ENCODE results near the gene NXPE3.

Gene NXPE3

DNA sequence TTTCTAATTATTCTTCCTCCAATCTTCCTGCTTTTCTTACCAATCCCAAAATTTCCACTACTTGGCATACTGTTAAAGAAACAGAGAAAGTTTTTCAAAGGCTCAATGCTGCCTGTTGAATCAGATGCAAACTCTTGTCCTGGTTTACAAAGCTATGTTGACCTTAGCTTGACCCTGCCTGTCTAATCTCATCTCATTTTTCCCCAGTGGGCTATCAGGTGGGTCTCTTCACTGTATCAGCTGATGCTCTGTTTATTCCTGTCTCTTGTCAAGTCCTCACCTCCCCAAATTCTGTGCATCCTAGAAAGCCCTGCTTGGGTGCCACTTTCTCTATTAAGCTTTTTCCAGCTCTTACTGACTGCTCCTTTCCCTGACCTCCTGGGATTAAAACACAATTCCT, 88.5 kb downstream of the NXPE3 start:
- Histone ChIP-seq H3K27me3 (ENCODE audit: control insufficient read depth, insufficient read depth, low read length) (no peaks in the 10 kb centered on the region), H3K4me3 (ENCODE audit: low read depth, low read length) (no peak overlapping the region), H3K27ac (ENCODE audit: low read depth, low read length) (no peak overlapping the region), H3K9ac (ENCODE audit: low read length) (no peak overlapping the region), H3K36me3 (ENCODE audit: control insufficient read depth, insufficient read depth, low read length) (no peaks in the 10 kb centered on the region), H3K4me1 (ENCODE audit: control insufficient read depth, insufficient read depth, low read length) (no peaks in the 10 kb centered on the region), H3K9me3 (ENCODE audit: control insufficient read depth, insufficient read depth, low read depth, low read length) (no peaks in the 10 kb centered on the region)

DNA sequence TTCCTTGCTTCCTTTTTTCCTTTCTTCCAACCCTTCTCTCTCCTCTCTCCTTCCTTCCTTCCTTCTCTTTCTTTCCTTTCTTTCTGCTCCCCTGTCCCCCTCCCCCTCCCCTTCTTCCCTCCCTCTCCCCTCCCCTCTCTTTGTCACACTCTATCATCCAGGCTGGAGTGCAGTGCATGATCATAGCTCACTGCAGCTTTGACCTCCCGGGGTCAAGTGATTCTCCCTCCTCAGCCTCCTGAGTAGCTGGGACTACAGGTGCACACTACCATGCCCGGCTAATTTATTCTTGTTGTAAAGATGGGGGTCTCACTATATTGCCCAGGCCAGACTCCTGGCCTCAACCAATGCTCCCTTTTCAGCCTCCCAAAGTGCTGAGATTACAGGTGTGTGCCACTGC, 89.0 kb downstream of the NXPE3 start:
- Histone ChIP-seq H3K36me3 (ENCODE audit: control insufficient read depth, insufficient read depth, low read length) (no peaks in the 10 kb centered on the region), H3K9me3 (ENCODE audit: control insufficient read depth, insufficient read depth, low read depth, low read length) (no peaks in the 10 kb centered on the region), H3K4me1 (ENCODE audit: control insufficient read depth, insufficient read depth, low read length) (no peaks in the 10 kb centered on the region)

DNA sequence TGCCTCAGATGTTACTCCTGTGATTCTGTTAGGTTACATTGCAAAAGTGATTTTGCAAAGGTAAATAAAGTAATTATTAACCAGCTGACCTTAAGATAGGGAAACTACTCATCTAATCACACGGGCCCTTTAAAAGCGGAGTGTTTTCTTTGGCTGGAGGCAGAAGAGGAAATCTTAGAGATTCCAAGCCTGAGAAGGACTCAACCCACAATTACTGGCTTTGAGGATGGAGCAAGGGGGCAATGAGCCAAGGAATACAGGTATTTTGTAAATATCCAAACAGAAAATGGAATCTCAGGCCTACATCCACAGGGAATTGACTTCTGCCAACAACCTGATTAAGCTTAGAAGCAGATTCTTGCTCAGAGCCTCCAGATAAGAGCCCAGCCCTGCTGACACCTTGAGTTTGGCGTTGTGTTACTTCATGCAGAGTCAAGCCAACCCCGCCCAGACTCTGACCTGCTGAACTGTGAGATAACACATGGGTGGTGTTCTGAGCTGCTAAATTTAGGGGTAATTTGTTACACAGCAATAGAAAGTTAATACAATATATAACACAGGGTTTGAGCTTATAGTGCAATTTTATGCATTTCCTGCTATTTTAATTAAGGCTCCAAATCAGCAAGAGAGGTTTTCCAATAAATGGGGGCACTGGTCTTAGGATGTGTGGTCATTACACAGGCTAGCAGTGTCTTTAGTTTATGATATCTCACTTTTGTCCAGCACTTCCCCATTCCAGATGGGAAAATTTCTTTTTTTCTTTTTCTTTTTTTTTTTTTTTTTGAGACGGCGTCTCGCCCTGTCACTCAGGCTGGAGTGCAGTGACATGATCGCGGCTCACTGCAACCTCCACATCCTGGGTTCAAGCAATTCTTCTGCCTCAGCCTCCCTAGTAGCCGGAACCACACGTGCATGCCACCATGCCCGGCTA, 89.8 kb downstream of the NXPE3 start:
- Histone ChIP-seq H3K9me3 (ENCODE audit: control insufficient read depth, insufficient read depth, low read depth, low read length) (no peaks in the 10 kb centered on the region), H3K9ac (ENCODE audit: low read length) (no peak overlapping the region), H3K4me1 (ENCODE audit: control insufficient read depth, insufficient read depth, low read length) (no peaks in the 10 kb centered on the region), H3K27me3 (ENCODE audit: control insufficient read depth, insufficient read depth, low read length) (no peaks in the 10 kb centered on the region), H3K4me3 (ENCODE audit: low read depth, low read length) (no peak overlapping the region), H3K27ac (ENCODE audit: low read depth, low read length) (no peak overlapping the region), H3K36me3 (ENCODE audit: control insufficient read depth, insufficient read depth, low read length) (no peaks in the 10 kb centered on the region)

More for the DNA sequence above, 89.0 kb downstream of the NXPE3 start:
- Histone ChIP-seq H3K27ac (ENCODE audit: low read depth, low read length) (no peak overlapping the region), H3K27me3 (ENCODE audit: control insufficient read depth, insufficient read depth, low read length) (no peaks in the 10 kb centered on the region), H3K9ac (ENCODE audit: low read length) (no peak overlapping the region), H3K4me3 (ENCODE audit: low read depth, low read length) (no peak overlapping the region)

DNA sequence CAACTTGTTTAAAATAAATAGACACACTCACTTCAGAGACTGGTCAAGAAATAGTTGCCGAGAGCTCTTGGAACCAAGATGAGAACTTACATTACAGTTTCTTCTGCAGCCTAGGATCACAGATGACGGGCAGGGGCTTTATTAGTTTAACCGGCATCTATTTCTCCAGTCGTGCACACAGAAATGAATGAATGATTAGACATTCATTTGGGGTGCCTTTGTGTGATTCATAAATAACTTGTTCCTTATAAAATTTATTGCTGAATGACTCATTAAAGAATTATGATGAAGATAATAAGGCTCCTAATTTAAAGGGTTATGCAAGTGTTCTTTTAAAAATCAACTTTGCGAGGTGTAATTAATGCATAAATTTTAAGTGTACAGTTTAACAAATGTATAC, 91.1 kb downstream of the NXPE3 start:
- no peaks in the 10 kb centered on the region for H3K36me3 ChIP-seq (ENCODE audit: control insufficient read depth, insufficient read depth, low read length)
- no peak overlapping the region for H3K4me3 ChIP-seq (ENCODE audit: low read depth, low read length)
- no peaks in the 10 kb centered on the region for H3K9me3 ChIP-seq (ENCODE audit: control insufficient read depth, insufficient read depth, low read depth, low read length)
- no peaks in the 10 kb centered on the region for H3K27me3 ChIP-seq (ENCODE audit: control insufficient read depth, insufficient read depth, low read length)
- no peaks in the 10 kb centered on the region for H3K4me1 ChIP-seq (ENCODE audit: control insufficient read depth, insufficient read depth, low read length)
- no peak overlapping the region for H3K27ac ChIP-seq (ENCODE audit: low read depth, low read length)
- no peak overlapping the region for H3K9ac ChIP-seq (ENCODE audit: low read length)

DNA sequence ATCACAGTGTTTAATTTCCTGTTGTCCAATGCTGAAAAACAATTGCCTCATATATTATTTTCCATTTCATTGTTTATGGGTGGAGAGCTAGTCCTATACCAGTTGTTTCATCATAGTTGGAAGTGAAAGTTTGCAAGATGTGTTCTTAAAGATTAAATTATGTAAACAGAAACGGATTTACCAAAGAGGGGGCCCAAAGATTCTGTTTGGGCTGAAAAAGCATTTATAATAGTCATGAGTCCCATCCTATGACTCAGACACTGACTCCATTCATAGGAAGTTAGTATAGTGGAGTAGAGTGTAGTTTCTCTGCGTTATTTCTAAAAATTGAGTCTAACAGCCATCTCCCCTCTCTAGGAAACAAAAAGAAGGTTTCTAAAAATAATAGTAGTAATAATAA, 94.6 kb downstream of the NXPE3 start:
- Histone ChIP-seq H3K9me3 (ENCODE audit: control insufficient read depth, insufficient read depth, low read depth, low read length) (no peaks in the 10 kb centered on the region), H3K36me3 (ENCODE audit: control insufficient read depth, insufficient read depth, low read length) (no peaks in the 10 kb centered on the region), H3K9ac (ENCODE audit: low read length) (no peak overlapping the region), H3K4me3 (ENCODE audit: low read depth, low read length) (no peak overlapping the region), H3K4me1 (ENCODE audit: control insufficient read depth, insufficient read depth, low read length) (no peaks in the 10 kb centered on the region), H3K27ac (ENCODE audit: low read depth, low read length) (no peak overlapping the region), H3K27me3 (ENCODE audit: control insufficient read depth, insufficient read depth, low read length) (no peaks in the 10 kb centered on the region)

DNA sequence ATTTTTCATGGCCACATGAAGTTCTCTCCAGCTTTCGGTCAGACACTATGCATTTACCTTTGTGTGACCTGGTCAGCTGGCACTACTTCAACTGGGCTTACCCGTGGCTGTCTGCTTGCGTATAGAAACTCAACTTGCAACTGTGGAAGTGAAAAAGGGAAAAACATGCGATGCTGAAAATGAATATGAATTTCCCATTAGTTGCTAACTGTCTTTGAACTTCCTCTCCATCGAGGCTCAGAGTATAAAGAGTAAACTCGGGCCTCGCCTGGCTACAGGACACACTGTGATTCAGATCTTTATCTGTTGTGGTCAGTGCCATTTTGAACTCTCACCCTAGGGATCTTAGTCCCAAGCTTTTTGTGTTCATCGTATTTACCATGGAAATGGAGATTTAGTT, 97.1 kb downstream of the NXPE3 start:
- H3K9ac ChIP-seq (ENCODE audit: low read length), result no peak overlapping the region
- H3K4me3 ChIP-seq (ENCODE audit: low read depth, low read length), result no peak overlapping the region
- no peaks in the 10 kb centered on the region for H3K36me3 ChIP-seq (ENCODE audit: control insufficient read depth, insufficient read depth, low read length)
- no peaks in the 10 kb centered on the region for H3K27me3 ChIP-seq (ENCODE audit: control insufficient read depth, insufficient read depth, low read length)
- no peaks in the 10 kb centered on the region for H3K9me3 ChIP-seq (ENCODE audit: control insufficient read depth, insufficient read depth, low read depth, low read length)
- no peak overlapping the region for H3K27ac ChIP-seq (ENCODE audit: low read depth, low read length)
- H3K4me1 ChIP-seq (ENCODE audit: control insufficient read depth, insufficient read depth, low read length), result no peaks in the 10 kb centered on the region

Data from HUES6 (cell line).